Stimulated activated CD8-positive, alpha-beta memory T cell treated with anti-CD3 and anti-CD28 coated beads, Interleukin-15, amount 100 ng/mL, for 48 hours (primary cell): ENCODE results near the gene DCAF11.
A peak's percentile ranks its signal among the peaks of the same experiment; 100 is the strongest.

Experiments
- DNase-seq, 2 donors: peaks; one replicate each; pipeline ENCODE4 v3.0.0-alpha.2; 2020; ENCODE audit warnings: low read depth in 2 of 2

Gene DCAF11

DNA sequence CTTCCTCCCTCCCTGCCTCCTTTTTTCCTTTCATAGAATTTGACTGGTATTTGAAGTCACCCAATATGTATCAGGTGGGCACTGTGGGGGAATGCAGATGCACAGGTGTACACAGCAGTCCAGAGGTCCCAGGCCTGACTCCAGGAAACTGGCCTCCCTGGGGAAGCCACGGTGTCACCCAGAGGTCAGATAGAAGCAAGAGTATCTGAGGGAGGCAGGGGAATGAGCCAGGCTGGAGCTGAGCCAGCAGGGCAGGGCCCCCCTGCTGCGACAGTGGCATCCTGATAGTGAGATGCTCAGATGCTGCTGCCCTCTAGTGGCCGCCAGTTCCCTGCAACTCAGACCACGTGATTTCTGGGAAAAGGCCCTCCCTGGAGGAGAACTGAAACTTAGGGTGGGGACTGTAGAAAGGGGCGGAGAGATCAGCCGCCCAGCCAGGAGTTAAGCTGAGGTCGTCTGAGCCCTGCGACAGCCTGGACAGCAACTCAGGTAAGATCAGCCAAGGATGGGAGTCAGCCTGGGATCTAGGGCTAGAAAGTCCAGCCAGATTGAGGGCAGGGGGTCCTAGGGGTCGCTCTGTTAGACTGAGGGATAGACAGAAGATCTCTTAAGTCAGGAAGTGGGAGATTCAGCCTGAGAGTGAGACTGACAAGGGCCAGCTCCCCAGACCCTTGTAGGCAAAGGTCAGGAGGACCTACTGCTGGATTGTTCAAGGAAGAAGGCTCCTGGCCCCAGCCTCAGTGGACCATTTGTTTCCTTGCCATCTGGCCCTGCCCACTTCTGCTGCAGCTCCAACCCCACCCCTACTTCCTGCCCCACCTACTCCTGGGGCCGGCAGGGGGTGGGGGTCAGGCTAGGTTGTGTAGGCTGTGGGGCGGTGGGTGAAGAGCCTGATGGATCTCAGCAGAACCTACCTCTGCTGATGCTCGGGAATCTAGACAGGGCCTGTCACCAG is 46.5 kb downstream of the DCAF11 start, which contains the start of gene IRF9:
Gene IRF9, plus strand, starts transcription at position 416 of the 955 bp plus-strand sequence. CDS start 880 bp downstream, outside the sequence.
- DNase-seq: peak; percentile 90 to 93

DNA sequence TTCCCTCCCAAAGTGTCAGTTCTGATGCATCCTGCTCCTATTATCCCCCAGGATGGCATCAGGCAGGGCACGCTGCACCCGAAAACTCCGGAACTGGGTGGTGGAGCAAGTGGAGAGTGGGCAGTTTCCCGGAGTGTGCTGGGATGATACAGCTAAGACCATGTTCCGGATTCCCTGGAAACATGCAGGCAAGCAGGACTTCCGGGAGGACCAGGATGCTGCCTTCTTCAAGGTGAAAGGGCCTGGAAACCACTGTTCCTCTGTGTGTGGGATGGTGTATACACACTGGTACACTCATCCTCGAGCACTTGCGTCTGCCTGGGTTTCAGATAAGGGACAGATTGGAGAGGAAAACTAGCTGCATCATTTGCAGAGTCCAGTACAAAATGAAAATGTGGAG is 47.5 kb downstream of the DCAF11 start:
- DNase-seq: no peak

DNA sequence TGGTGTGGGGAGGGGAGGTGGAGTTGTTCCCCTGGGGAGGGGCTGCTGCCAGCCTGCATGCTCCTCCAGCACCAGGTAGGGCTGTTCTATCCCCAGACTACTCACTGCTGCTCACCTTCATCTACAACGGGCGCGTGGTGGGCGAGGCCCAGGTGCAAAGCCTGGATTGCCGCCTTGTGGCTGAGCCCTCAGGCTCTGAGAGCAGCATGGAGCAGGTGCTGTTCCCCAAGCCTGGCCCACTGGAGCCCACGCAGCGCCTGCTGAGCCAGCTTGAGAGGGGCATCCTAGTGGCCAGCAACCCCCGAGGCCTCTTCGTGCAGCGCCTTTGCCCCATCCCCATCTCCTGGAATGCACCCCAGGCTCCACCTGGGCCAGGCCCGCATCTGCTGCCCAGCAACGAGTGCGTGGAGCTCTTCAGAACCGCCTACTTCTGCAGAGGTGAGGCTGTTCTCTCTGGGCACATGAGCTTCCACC is 50.0 kb downstream of the DCAF11 start:
- DNase-seq: no peak

DNA sequence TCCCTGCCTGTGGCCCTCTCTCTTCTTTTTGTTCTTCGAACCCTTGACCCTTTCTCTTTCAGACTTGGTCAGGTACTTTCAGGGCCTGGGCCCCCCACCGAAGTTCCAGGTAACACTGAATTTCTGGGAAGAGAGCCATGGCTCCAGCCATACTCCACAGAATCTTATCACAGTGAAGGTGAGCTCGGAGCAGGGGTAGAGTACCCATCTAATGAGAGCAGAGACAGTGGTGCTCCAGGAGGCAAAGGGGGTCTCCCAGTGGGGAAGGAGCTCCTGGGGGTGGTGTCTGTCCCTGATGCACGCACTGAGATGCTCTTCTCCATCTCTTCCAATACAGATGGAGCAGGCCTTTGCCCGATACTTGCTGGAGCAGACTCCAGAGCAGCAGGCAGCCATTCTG is 51.2 kb downstream of the DCAF11 start:
- DNase-seq: no peak

DNA sequence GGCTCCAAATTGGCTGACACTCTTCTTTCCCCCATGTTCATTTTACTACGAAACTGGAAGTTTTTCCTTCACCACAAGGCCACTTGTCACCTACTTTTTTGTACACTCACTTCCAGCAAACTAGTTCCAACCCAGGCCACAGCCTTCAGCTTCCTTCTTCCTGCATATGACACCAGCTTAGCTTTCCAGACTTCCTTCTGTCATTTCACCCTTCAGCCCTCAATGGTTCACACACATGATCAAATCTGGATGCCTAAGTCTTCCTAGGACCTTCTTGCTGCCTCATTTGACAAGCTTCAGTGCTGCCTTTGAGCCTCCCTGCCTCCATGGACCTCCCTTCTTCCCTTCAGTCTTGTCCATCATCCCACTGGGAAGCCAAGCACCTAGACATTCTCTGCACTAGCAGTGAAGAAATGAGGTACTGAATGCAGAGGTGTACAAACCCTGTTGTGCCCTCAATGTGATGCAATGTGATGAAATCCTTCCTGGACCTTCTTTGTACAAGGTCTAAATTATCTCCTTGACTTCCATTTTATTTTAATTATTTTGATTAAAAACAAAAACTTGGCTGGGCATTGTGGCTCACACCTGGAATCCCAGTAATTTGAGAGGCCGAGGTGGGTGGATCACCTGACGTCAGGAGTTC is 53.0 kb downstream of the DCAF11 start:
- DNase-seq: no peak

DNA sequence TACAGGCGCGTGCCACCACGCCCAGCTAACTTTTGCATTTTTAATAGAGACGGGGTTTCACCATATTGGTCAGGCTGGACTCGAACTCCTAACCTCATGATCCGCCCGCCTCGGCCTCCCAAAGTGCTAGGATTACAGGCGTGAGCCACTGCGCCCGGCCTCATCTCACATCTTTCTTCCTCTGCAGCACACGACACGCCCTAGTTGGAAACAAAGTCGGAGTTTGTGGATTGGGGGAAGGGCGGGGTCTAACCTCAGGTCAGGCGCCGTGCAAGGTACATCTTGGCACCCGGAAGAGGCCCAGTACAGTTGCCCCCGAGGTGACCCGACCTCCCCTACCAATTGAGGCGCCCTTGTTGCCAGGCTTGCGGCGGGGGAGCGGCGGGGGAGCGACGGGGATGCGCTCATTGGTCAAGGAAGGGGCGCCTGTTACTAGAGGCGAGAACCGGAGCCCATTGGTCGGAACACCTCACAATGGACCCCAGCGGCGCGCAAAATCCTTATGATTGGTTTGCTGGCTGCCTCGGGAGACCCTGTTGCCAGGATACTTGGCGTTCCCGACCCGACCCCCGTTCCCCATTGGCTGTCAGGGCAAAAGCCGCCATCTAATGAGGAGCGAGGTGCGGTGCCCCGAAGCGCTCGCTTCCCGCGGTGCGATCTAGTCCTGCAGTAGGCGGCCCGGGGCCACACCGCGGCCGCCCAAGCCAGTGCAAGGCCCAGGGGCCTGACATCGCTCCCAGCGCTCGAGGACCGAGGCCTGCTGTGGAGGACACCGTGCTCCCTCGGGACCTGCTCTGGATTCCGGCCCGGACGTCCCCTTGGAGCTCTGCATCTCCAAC is 57.1 kb downstream of the DCAF11 start, which contains the start of gene REC8:
Gene REC8, plus strand, starts transcription at position 659 of the 839 bp plus-strand sequence. CDS start 473 bp downstream, outside the sequence.
- DNase-seq: peak; percentile 58 to 79

DNA sequence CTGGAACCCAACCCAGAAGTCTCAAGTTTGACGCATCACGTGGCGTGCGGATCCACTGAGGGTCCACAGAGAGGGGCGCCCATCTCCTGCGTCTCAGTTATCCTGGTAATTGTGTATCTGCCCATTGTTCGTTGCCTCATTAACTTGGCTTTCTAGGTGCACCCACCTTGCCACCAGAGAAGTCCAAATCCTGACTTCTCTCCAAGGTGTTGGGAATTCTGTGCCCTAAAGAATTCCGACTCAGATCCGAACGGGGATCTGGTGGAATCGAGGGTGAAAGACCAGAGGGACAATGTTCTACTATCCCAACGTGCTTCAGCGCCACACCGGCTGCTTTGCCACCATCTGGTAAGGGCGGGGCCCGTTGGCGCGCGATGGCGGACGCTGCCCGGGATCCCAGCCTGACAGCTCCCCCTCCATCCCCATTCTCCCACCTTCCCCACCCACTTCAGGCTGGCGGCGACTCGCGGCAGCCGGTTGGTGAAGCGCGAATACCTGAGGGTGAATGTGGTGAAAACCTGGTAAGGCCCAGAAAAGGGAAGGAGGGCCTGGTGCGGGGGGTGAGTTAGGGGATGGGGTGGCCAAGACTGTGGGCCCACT is 57.8 kb downstream of the DCAF11 start:
- no peak for DNase-seq

DNA sequence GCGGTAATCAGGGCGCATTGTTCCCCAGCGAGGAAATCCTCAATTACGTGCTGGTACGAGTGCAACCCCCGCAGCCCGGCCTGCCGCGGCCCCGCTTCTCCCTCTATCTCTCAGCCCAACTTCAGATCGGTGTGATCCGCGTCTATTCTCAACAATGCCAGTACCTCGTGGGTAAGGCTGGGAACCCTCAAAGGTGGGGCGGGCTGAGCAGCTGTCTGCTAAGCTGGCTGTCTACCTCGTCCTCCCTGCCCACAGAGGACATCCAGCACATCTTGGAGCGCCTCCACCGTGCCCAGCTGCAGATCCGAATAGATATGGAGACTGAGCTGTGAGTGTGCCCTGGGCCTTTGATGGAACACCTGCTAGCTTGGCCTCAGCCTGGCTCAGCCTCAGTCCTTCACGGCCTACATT is 58.3 kb downstream of the DCAF11 start:
- no peak for DNase-seq
